HUDEP-2 (cell line): ENCODE data around the gene CLASP1.

ENCODE experiments used
- DNase-seq, 76 experiments: peaks; one replicate each; lab custom pipeline; 2025; ENCODE audit not compliant: unreplicated experiment in 76 of 76; lab: John Stamatoyannopoulos, UW

CLASP1 gene

GRCh38 chr2:121513597-121514333, 135.5 kb downstream of the CLASP1 start:
- no peak for DNase-seq

DNA sequence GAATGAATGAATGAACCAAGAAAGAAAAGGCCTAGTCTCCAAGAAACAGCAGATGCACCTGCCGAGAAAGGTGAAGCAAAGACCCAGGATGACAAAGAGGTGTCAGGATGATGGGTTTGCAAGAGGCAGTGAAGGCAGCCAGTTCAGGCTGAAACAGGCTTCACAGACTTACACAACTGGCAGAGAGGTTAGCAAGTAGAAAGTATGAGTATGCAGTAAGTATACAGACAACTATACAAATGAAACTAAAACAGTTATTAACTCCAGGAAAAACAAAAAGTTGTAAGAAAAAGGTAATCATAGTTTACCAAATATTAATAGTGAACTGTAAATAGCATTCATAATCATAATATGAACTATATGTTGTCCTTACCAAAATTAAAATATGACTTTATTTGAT, 138.4 kb downstream of the CLASP1 start:
- no peak for DNase-seq

DNA sequence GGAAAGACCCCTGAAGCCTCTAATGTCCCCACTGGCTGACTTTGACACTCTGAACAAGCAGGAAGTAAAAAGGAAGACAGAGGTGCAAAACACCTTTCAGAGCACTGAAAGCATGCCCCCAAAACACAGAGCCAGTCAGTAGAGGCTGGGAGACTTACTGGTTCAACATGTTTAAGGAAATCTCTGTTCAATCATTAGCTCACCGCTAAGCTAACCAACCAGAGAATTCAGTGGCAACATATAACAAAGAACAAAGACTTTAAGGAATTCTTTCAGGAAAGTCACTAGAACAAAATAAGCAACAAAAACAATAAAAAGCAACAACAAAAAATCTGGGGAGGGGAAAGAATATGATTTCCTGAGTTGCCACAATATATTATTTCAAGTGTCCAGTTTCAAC, 142.6 kb downstream of the CLASP1 start:
- no peak for DNase-seq

DNA sequence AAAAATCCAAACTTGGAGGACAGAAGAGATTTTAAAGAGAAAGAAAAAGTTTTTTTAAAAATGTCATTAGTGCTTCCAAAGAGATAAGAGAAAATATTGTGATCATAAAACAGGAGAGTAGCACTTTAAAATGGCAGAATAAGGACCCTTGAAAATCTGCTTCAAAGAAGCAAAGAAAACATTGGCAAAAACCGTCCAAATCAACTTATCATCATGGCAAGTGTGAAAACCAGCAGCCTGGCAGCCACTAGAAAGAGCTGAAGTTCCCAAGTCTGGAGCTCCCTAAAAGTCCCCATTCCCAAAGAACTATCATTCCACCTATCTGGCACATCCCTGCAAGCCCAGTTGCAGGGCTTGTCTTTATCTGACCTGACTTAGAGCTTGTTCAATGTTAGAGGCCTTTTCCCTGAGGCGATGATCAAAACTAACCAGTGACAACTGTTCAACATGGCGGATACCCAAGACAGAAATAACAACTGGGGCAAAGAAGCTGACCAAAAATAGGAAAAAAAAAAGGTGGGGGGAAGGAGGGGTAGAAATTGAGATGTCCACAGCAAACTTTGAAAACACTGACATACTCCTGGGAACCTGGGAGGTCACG, 143.2 kb downstream of the CLASP1 start:
- DNase-seq, result no peak

GRCh38 chr2:121505005-121505404, 144.3 kb downstream of the CLASP1 start:
- no peak for DNase-seq

- no peak for DNase-seq
Observed at GRCh38 chr2:121504316-121504715, 144.9 kb downstream of the CLASP1 start.

- no peak for DNase-seq
Observed at GRCh38 chr2:121502781-121503180, 146.5 kb downstream of the CLASP1 start.

GRCh38 chr2:121502246-121502645, 147.0 kb downstream of the CLASP1 start:
- DNase-seq, result no peak

- DNase-seq, result no peak
Observed at GRCh38 chr2:121501554-121501953, 147.7 kb downstream of the CLASP1 start.

GRCh38 chr2:121501031-121501430, 148.2 kb downstream of the CLASP1 start:
- no peak for DNase-seq

- no peak for DNase-seq
Observed at GRCh38 chr2:121498731-121499130, 150.5 kb downstream of the CLASP1 start.

DNA sequence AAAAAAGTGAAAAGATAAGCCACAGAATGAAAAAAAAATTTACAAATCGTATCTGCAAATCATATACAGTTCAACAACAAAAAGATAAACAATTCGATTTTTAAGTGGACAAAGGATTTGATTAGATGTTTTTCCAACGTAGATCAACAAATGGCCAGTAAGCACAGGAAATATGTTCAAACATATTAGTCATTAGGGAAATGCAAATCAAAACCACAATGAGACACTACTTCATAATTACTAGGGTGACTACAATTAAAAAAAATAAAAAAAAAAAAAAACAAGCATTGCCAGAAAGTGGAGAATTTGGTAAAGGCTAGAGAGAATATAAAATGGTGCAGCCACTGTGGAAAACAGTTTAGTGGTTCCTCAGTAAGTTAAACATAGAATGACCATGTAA, 156.9 kb downstream of the CLASP1 start:
- DNase-seq, result no peak

DNA sequence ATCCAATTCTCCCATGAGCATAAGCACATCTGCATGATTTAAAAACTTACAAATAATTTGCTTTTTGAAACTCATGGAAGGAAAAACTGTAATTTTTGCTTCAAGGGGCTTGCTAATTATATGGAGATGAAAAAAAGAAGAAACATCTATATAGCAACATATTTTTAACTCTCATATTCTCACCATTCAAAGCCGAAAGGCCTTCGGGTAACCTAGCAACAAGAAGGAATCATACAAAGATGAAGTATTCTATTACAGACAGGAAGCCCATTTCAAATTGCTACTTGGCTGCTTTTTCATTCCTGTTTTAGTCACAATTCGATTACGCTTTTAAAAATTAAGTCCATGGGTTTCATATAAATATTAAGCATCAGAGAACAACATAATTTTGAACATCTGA, 157.7 kb downstream of the CLASP1 start:
- no peak for DNase-seq

DNA sequence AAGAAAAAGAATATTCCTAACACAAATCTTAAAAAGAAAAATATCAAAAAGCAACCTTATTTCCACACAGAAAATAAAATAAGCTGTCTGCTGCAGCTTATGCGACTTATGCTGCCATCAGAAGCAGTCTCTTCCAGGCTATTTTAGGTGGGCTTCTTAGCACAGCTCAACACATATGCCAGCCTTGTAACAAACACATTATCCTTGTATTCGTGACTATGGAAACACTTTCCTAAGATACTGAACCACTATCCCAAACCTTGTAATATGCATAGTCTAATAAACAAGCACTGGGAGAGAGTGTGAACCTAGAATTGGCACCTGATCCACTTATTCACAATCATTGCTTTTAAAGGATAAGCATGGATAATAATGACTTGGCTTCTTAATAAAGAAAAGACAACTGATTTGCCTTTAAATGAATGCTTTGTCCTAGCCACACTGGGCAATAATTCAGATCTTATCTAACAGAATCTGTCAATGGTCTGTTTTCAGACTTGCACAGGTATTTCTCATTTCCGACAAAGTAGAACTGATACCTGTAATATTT, 158.6 kb downstream of the CLASP1 start:
- DNase-seq, result no peak

GRCh38 chr2:121489911-121490583, 159.2 kb downstream of the CLASP1 start:
- no peak for DNase-seq

DNA sequence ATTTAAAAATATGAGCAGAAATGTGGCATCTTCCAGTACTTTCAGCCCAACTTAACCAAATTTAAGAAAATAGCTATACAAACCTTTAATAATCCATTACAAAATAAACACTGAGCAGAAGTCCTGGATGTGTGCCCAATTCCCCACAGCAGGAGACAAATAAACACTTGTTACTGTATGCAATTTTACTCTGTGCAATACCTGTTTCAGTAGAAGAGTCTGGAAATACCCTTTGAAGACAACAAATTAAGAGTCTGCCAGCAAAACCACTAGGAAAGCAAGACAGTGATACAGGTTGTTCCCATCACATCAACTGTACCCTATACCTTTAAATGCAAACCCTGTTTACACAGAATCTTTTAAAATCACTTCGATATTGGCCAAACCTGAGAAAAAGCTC, 160.0 kb downstream of the CLASP1 start:
- DNase-seq, result no peak

DNA sequence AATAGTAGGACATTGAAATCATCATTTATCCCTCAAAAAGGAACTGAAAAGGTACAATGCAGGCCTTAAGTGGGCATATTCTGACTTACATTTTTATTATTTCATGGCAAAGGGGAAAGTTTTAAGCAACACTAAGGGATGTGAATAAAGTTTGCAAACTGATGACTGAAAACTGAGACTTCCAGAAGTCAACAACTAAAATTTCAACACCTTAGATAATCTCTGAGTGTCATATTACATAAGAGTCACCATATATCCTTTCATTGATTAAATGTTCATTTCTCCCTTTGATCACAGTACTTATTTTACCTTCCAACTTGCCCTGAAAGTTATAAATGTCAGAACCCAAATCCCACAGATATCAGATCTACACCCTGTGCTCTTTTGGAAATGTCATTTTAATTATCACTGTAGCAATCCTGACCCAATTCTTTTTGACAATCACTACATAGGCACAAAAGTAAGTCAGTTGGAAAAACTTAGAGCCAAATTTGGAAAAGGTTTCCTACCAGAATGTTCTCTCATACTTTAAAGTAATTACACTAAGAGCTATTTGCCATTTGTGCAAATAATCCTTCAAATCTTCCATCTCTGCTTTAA, 163.0 kb downstream of the CLASP1 start:
- DNase-seq, result no peak

DNA sequence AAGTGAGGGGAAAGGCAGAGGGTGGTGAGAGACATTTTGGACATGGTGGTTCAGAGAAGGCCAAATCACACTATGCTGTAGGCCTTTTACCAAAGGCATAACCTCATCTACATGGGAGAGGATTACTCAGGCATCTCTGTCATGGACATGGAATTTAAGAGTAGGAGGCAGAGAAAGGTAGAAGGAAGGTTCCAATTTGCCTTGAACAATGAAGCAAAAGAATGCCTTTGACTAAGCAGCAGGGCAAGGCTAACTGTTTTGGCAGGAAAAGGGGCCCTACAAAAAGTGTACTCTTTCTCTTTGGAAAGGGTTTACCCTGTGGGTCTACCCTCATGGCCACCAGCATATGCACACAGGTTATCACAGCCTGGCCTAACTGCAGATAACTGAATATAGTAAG, 164.2 kb downstream of the CLASP1 start:
- no peak for DNase-seq

GRCh38 chr2:121483846-121484245, 165.4 kb downstream of the CLASP1 start:
- no peak for DNase-seq

- no peak for DNase-seq
Observed at GRCh38 chr2:121483021-121483420, 166.2 kb downstream of the CLASP1 start.

- DNase-seq, result peak in 23 of 76 experiments; percentile 3 to 60 (median 28)
Observed at GRCh38 chr2:121480826-121481225, 168.4 kb downstream of the CLASP1 start.
